MG63 (cell line): ENCODE data around the gene PLCG1. TPM values are rescaled to one million over a fixed set of nuclear protein-coding genes. Genes with fewer than 3 reads are reported as not detected.
A peak's percentile ranks its signal among the peaks of the same experiment; 100 is the strongest.

Experiments
- DNase-seq: peaks from one replicate; pipeline ENCODE4 v3.0.0-alpha.2; 2020
- H3K27me3 ChIP-seq: fragments of 250-450 bp; sonication (Bioruptor Pico); 2 replicates; pipeline ENCODE4 v1.5.1; 2020; ENCODE audit warnings: mild to moderate bottlenecking, moderate library complexity
- H3K36me3 ChIP-seq: fragments of 250-450 bp; sonication (Bioruptor Pico); 2 replicates; pipeline ENCODE4 v1.5.1; 2020; ENCODE audit warnings: mild to moderate bottlenecking, moderate library complexity
- H3K4me3 ChIP-seq: fragments of 250-450 bp; sonication (Bioruptor Pico); 2 replicates; pipeline ENCODE4 v1.5.1; 2020; ENCODE audit warnings: mild to moderate bottlenecking, moderate library complexity
- H3K9me3 ChIP-seq: fragments of 250-450 bp; sonication (Bioruptor Pico); 2 replicates; pipeline ENCODE4 v1.5.1; 2020; ENCODE audit warnings: mild to moderate bottlenecking, moderate library complexity
- total RNA-seq: library from RNA; depleted of rRNA; stranded (reverse); fragments of >200 nt; shearing (Covaris generic); gene quantifications from 2 replicates; pipeline ENCODE4 v1.2.3, GENCODE V29; 2014; ENCODE audit warnings: low replicate concordance

PLCG1 gene
- total RNA-seq, 1 experiment from 2014 or later: 99.5 TPM

DNA sequence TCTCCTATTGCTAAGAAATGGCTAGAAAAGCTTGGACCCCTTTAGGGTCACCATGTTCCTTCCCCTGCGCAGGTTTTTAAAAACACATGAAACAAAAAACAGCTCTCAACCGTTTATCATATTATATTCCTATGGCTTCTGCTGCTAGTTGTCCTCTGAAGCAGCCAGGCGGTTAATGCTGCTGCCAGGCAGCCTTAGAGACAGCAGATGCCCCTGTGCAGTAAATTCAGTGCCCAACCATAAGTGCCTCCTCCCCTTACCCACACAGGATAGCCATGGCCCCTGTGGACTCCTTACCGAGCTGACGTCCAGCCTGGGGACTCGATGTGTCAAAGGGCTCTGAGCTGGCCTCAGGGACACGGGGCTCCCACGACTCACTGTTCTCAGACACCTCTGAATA is 64.4 kb downstream of the PLCG1 start:
- peaks cover 37% of the 10 kb centered on the region for H3K9me3 ChIP-seq
- H3K27me3 ChIP-seq: no peaks in the 10 kb centered on the region
- H3K36me3 ChIP-seq: peaks cover 65% of the 10 kb centered on the region
- no peak overlapping the region for H3K4me3 ChIP-seq
- DNase-seq: no peak

DNA sequence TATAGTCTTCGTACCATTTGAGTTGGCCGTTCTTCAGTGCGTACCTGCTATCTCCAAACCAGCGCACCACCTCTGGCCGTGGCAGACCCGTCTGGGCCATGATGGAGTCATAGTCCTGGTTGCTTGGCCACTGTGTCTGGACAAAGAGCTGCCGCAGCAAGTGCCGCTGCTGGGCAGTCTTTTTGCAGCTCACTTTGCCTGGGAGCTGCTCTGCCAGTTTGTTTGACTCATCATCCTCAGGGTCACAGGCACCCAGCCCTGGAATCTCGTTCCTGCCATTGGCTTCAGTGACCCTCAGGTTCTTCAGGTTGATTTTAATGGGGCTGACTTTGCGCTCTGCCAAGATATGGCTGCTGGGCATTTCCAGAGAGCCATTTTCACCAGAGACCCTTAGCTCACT is 65.1 kb downstream of the PLCG1 start:
- Histone ChIP-seq H3K4me3 (no peak overlapping the region), H3K36me3 (peaks cover 63% of the 10 kb centered on the region), H3K9me3 (peaks cover 34% of the 10 kb centered on the region), H3K27me3 (no peaks in the 10 kb centered on the region)
- no peak for DNase-seq

DNA sequence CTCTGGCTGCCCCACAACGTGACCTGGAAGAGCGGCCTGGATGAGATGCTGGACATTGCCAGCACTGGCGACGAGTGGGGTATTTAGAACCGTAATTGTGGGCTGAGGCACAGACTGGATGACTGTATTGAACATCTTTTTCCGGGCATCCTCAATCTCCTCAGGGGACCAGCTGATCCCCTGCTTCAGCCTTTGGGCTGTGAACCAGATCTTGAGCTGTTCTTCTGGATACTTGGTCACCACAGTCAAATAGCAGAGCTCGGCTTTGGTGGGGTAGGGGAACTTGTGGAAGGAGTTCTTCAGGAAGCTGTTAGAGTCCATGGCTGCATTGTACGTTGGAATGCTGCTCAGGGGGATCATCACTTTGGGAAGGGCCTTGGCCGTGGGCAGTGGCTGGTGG is 66.3 kb downstream of the PLCG1 start:
- Histone ChIP-seq H3K27me3 (no peaks in the 10 kb centered on the region), H3K4me3 (no peak overlapping the region), H3K9me3 (peaks cover 25% of the 10 kb centered on the region)

GRCh38 chr20:41204304-41205265 is 67.2 kb downstream of the PLCG1 start:
- no peak for DNase-seq
- peaks cover 49% of the 10 kb centered on the region for H3K36me3 ChIP-seq
- H3K4me3 ChIP-seq: no peak overlapping the region
- peaks cover 16% of the 10 kb centered on the region for H3K9me3 ChIP-seq
- no peaks in the 10 kb centered on the region for H3K27me3 ChIP-seq

More for the DNA sequence above, 66.3 kb downstream of the PLCG1 start:
- no peak for DNase-seq
- H3K36me3 ChIP-seq: peaks cover 55% of the 10 kb centered on the region

DNA sequence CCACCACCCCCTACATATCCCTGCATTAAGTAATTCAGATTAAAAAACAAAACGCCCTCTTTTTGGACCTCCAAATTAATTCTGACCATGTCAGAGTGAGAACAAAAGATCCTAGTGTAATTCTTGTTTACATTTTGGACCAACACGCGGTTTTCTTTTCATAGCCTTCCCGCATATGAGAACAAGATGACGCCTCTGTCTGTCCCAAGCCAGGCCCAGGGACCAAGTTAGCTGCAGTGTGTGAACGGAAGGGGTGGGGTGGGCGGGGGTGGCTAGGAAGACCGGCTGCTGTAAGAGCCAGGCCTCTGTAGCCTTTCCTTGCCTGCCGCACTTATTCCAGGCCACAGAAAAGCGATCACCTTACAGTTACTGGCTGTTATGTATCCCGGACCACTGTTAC is 68.0 kb downstream of the PLCG1 start:
- Histone ChIP-seq H3K9me3 (peaks cover 10% of the 10 kb centered on the region), H3K4me3 (no peak overlapping the region), H3K36me3 (peaks cover 42% of the 10 kb centered on the region), H3K27me3 (no peaks in the 10 kb centered on the region)
- no peak for DNase-seq

DNA sequence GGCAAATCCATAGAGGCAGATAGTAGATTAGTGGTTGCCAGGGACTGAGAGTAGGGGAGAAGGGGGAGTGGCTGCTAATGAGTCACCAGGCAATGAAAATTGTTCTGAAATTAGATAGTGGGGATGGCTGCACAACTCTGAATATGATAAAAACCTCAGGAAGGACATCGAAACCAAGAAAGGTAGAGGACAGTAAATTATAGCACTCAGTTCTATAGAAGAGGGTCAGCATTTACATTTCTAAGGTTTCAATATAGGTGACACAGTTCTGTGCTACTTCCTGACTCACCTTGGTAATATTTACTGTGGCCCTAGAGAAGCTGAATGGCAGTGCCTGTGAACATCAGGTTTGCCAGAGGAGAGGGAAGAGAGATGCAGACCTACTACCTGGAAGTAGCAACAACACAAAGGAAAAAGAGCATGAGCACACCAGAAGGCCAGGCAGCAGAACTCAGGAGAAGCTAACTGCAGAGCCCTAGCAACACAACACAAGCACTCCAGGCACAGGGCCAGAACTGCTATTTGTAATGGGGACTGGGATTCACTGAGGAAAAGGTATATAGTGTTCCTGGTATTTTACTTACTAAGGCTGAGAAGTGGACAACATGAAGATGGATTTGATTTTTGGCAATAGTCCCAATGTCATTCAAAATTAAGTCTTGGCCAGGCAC is 75.9 kb downstream of the PLCG1 start:
- Histone ChIP-seq H3K36me3 (no peaks in the 10 kb centered on the region), H3K9me3 (no peaks in the 10 kb centered on the region)
- peak; percentile 39 for DNase-seq

DNA sequence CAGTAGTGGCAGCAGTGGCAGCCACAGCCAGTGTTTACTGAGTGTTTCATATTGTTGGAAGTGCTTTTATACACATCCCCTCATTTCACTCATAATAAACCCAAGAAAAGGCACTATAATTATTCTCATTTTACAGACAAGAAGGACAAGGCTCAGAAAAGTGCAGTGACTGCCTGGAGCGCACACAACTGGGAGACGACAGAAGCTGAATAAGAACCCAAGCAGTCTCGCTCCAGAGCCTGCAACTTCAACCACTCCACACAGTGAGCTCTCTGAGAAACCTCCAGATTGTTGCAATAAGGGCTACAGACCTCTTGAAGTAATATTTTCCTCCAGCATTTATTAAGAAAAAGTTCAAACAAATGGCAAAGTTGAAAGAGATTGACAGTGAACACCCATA is 76.9 kb downstream of the PLCG1 start:
- Histone ChIP-seq H3K36me3 (no peaks in the 10 kb centered on the region), H3K9me3 (no peaks in the 10 kb centered on the region), H3K4me3 (no peak overlapping the region), H3K27me3 (no peaks in the 10 kb centered on the region)
- DNase-seq: no peak

More for the DNA sequence above, 75.9 kb downstream of the PLCG1 start:
- no peaks in the 10 kb centered on the region for H3K27me3 ChIP-seq
- no peak overlapping the region for H3K4me3 ChIP-seq

GRCh38 chr20:41214666-41215065 is 77.3 kb downstream of the PLCG1 start:
- Histone ChIP-seq H3K27me3 (no peaks in the 10 kb centered on the region), H3K4me3 (no peak overlapping the region), H3K36me3 (no peaks in the 10 kb centered on the region), H3K9me3 (no peaks in the 10 kb centered on the region)
- no peak for DNase-seq

DNA sequence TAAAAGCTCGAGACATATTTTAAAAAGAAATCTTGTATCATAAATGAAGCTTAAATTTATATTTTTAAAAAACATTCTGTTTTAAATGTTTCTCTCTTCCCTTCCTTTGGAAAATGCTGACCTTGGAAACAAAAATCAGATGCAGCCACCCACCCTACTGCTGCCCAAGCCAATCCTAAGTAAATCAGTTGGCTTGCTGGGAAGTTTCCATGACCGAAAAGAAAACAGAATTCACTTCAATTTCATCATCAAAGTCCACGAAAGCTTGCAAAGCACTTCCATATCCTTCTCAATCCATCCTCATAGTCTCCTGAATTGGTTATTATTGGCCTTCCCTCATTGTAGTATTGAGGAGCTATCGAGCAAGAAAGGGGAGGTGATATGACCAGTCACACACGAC is 80.1 kb downstream of the PLCG1 start:
- no peaks in the 10 kb centered on the region for H3K27me3 ChIP-seq
- H3K36me3 ChIP-seq: no peaks in the 10 kb centered on the region; the same call in 1 of the 2 replicates
- H3K4me3 ChIP-seq: no peak overlapping the region
- no peaks in the 10 kb centered on the region for H3K9me3 ChIP-seq
- no peak for DNase-seq

GRCh38 chr20:41218466-41218865 is 81.1 kb downstream of the PLCG1 start:
- no peaks in the 10 kb centered on the region; the same call in 1 of the 2 replicates for H3K36me3 ChIP-seq
- no peak overlapping the region for H3K4me3 ChIP-seq
- DNase-seq: peak; percentile 17
- no peaks in the 10 kb centered on the region for H3K27me3 ChIP-seq
- H3K9me3 ChIP-seq: no peaks in the 10 kb centered on the region

GRCh38 chr20:41219824-41220223 is 82.5 kb downstream of the PLCG1 start:
- Histone ChIP-seq H3K36me3 (no peaks in the 10 kb centered on the region; the same call in 1 of the 2 replicates), H3K9me3 (no peaks in the 10 kb centered on the region)
- no peak for DNase-seq

GRCh38 chr20:41221614-41222218 is 84.4 kb downstream of the PLCG1 start:
- Histone ChIP-seq H3K4me3 (no peak overlapping the region), H3K27me3 (no peaks in the 10 kb centered on the region), H3K9me3 (no peaks in the 10 kb centered on the region), H3K36me3 (no peaks in the 10 kb centered on the region; the same call in 1 of the 2 replicates)
- DNase-seq: no peak

More at GRCh38 chr20:41219824-41220223, 82.5 kb downstream of the PLCG1 start:
- Histone ChIP-seq H3K4me3 (no peak overlapping the region), H3K27me3 (no peaks in the 10 kb centered on the region)

DNA sequence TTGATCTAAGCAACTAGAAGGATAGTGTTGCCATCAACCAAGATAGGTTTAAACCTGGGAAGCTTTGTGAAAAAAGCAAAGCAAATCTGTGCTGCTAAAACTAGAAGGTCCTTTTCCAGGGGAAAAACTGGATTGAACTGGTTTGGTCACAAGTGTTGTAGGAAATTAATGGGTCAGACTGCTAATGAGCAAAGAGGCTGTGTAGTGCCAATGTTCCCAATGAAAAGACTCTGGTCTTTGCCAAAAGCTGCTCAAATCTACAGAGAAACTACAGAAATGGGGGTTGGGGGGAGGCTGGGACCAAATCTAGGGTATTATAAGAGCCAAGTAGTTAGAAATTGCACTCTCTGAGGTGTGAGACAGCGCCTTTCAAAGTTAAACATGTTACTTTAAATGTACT is 85.0 kb downstream of the PLCG1 start:
- H3K9me3 ChIP-seq: no peaks in the 10 kb centered on the region
- H3K36me3 ChIP-seq: no peaks in the 10 kb centered on the region; the same call in 1 of the 2 replicates
- no peak for DNase-seq
- no peak overlapping the region for H3K4me3 ChIP-seq
- no peaks in the 10 kb centered on the region for H3K27me3 ChIP-seq

DNA sequence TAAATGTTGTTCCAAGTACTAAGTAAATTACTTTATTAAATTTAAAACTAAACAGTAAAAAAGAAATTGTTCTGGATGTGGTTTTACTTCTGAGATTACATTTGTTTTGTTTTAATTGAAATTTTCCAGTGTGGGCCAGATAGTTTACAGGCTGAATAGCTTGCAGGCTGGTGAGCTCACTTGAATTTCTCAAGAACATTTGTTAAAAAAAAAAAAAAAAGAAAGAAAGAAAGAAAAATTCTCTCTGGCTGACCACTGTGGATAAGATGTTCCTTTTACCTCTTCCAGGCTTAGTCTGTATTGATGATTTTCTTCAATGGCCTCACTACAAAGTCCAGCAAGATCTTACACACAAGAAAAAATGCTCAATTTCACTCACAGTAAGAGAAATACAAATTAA is 85.4 kb downstream of the PLCG1 start:
- Histone ChIP-seq H3K27me3 (no peaks in the 10 kb centered on the region), H3K9me3 (no peaks in the 10 kb centered on the region), H3K4me3 (no peak overlapping the region), H3K36me3 (no peaks in the 10 kb centered on the region; the same call in 1 of the 2 replicates)
- DNase-seq: no peak

DNA sequence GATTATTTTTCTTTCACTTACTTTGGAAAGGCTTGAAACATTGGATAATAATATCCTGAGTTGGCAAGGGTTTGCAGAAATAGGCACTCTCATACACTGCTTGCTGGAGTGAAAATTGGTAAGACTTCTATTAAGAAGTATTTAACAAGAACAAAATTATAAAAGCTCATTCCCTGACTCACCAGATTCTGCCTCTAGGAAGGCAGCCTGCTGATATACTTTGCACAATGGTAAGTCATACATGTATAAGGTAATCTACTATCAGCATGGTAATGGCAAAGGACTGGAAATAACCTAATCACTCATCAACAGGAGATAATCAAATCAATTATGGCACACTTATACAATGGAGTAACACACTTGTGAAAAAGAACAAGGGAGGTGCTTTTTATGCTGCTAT is 85.8 kb downstream of the PLCG1 start:
- Histone ChIP-seq H3K27me3 (no peaks in the 10 kb centered on the region), H3K36me3 (no peaks in the 10 kb centered on the region; the same call in 1 of the 2 replicates), H3K4me3 (no peak overlapping the region), H3K9me3 (no peaks in the 10 kb centered on the region)
- no peak for DNase-seq

DNA sequence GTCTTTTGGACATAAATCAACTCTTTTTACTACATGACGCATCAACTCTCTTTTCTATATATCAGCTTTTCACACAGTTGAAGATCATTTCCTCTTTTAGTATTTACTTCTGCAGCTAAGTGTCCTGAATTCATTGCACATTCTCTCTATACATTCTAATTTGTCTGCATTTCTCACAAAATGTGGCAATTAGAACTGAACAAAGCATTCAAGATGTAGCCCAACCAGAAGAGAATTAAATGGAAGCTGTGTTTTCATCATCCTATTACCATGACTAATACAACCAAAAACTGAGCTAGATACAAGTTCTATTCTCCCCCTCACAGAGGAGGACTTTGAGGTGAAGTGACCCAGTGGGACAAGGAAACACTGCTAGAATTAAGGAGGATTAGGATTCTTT is 86.9 kb downstream of the PLCG1 start:
- Histone ChIP-seq H3K36me3 (no peaks in the 10 kb centered on the region; the same call in 1 of the 2 replicates), H3K4me3 (no peak overlapping the region), H3K27me3 (no peaks in the 10 kb centered on the region), H3K9me3 (no peaks in the 10 kb centered on the region)
- DNase-seq: no peak

DNA sequence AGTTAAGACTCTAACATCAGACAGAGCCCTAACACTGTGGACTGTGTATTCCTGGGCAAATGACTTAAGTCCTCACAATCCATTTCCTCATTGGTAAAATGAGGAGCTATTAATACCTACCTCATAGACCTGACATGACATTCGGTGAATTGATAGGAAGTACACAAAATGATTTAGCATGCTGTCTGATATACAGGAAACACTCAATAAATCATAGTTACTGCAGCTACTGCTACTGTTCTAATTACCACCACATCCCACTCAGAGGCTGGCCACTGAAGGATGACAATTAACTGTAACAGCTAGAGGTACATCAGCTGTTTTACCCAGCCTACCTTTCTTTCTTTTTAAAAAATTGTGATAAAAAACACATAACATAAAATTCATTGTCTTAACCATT is 87.7 kb downstream of the PLCG1 start:
- H3K4me3 ChIP-seq: no peak overlapping the region
- no peak for DNase-seq
- H3K9me3 ChIP-seq: no peaks in the 10 kb centered on the region

More for the DNA sequence above, 87.7 kb downstream of the PLCG1 start:
- Histone ChIP-seq H3K36me3 (no peaks in the 10 kb centered on the region; the same call in 1 of the 2 replicates), H3K27me3 (no peaks in the 10 kb centered on the region)
